ENCODE data around the gene IFNB1.

The IFNB1 gene

DNA sequence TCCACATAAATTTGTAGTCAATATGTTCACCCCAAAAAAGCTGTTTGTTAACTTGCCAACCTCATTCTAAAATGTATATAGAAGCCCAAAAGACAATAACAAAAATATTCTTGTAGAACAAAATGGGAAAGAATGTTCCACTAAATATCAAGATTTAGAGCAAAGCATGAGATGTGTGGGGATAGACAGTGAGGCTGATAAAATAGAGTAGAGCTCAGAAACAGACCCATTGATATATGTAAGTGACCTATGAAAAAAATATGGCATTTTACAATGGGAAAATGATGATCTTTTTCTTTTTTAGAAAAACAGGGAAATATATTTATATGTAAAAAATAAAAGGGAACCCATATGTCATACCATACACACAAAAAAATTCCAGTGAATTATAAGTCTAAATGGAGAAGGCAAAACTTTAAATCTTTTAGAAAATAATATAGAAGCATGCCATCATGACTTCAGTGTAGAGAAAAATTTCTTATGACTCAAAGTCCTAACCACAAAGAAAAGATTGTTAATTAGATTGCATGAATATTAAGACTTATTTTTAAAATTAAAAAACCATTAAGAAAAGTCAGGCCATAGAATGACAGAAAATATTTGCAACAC, 6.6 kb upstream of the IFNB1 start:
- H3K36me3 Mint-ChIP-seq = no peaks in the 10 kb centered on the region
- no peak overlapping the region for H3K27ac Mint-ChIP-seq

DNA sequence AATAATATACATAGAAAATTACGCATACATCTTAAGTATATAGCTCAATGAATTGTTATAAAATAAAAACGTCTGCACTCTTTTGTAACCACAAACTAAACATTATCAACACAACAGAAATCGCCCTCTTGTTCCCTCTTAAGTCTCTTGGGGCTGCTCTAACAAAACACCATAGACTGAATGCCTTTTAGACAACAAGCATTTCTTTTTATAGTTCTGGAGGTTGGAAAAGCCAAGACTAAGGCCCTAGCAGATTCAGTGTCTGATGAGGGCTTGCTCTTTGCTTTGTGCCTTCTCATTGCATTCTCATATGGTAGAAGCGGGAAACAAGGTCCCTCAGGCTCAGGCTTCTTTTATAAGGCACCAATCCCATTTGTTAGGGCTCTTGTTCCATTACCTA, 4.9 kb upstream of the IFNB1 start:
- Mint-ChIP-seq H3K4me1 (no peaks in the 10 kb centered on the region), H3K4me3 (no peak overlapping the region), H3K36me3 (no peaks in the 10 kb centered on the region), H3K27me3 (peaks cover 4% of the 10 kb centered on the region), H3K9me3 (peaks cover 1% of the 10 kb centered on the region), H3K27ac (no peak overlapping the region)
- ATAC-seq (ENCODE audit: low read depth) (no peak), DNase-seq (ENCODE audit: low spot score in 2 of 2) (no peak)

More for the DNA sequence above, 6.6 kb upstream of the IFNB1 start:
- no peaks in the 10 kb centered on the region for H3K4me1 Mint-ChIP-seq
- peaks cover 3% of the 10 kb centered on the region for H3K9me3 Mint-ChIP-seq
- no peak for ATAC-seq (ENCODE audit: low read depth)
- H3K27me3 Mint-ChIP-seq = peaks cover 8% of the 10 kb centered on the region
- H3K4me3 Mint-ChIP-seq = no peak overlapping the region
- no peak for DNase-seq (ENCODE audit: low spot score in 2 of 2)

DNA sequence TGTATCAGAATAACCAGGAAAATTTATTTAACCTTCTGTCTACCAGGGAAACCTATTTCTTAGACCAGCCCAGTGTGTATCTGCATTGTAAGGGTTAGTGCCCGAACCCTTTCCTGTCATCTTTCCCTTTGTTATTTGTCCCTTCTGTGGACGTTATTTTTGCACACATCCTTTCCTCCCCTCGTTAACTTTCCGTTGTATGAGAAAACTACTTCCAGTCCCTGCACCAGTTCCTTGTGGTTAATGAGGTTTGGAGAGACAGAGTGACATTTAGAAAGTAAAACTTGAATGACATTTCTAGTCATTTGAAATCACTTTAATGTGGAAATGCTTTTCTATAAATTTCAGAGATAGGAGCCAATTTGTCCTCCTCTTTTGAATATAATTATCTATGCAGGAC, 4.3 kb upstream of the IFNB1 start:
- ATAC-seq (ENCODE audit: low read depth) = no peak
- H3K27me3 Mint-ChIP-seq = peaks cover 4% of the 10 kb centered on the region
- no peaks in the 10 kb centered on the region for H3K4me1 Mint-ChIP-seq
- no peak overlapping the region for H3K4me3 Mint-ChIP-seq
- no peaks in the 10 kb centered on the region for H3K36me3 Mint-ChIP-seq
- H3K9me3 Mint-ChIP-seq = peaks cover 1% of the 10 kb centered on the region
- no peak for DNase-seq (ENCODE audit: low spot score in 2 of 2)
- no peak overlapping the region for H3K27ac Mint-ChIP-seq

DNA sequence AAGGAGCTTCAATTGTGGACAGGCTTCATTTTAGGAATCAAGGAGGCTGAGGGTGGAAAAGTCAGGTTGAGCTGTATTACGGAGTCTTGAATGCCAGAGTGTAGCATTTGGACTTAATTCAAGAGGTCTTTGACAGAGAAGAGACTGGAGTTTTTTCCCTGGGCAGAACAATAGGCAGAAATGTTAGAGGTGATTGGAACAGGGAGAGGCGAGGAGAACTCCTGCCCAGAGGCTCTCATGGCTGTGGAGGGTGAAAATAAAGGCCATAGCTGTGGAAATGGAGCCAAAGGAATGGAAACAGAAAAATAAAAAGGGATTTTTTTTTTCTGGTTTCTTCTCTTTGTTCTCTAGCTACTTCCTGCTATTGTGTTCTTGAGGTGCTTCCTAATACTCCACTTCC, 3.7 kb upstream of the IFNB1 start:
- no peak for ATAC-seq (ENCODE audit: low read depth)
- H3K27ac Mint-ChIP-seq = no peak overlapping the region

DNA sequence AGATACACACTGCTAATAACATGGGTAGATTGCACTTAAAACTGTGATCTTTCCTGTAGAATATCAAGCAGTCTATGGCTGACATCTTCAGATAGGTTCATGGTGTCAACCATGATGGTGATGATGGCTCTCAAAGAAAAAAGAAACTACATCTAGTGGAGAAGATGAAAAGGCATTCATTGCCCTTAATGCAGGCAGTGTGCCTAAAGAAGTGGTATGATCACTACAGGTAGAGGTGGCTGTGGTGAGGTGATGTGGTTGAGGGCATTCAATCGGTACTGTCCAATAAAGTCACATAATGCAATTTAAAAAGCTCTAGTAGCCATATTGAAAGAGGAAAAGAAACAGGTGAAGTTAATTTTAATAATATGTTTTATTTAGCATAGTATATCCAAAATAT, 3.1 kb upstream of the IFNB1 start:
- Mint-ChIP-seq H3K27me3 (peaks cover 5% of the 10 kb centered on the region), H3K27ac (no peak overlapping the region), H3K4me3 (no peak overlapping the region), H3K36me3 (no peaks in the 10 kb centered on the region), H3K9me3 (no peaks in the 10 kb centered on the region), H3K4me1 (no peaks in the 10 kb centered on the region)
- ATAC-seq (ENCODE audit: low read depth) (no peak), DNase-seq (ENCODE audit: low spot score in 2 of 2) (no peak)

More for the DNA sequence above, 3.7 kb upstream of the IFNB1 start:
- DNase-seq (ENCODE audit: low spot score in 2 of 2) = no peak
- no peaks in the 10 kb centered on the region for H3K36me3 Mint-ChIP-seq
- H3K27me3 Mint-ChIP-seq = peaks cover 4% of the 10 kb centered on the region
- H3K4me3 Mint-ChIP-seq = no peak overlapping the region
- H3K4me1 Mint-ChIP-seq = no peaks in the 10 kb centered on the region
- H3K9me3 Mint-ChIP-seq = peaks cover 1% of the 10 kb centered on the region

DNA sequence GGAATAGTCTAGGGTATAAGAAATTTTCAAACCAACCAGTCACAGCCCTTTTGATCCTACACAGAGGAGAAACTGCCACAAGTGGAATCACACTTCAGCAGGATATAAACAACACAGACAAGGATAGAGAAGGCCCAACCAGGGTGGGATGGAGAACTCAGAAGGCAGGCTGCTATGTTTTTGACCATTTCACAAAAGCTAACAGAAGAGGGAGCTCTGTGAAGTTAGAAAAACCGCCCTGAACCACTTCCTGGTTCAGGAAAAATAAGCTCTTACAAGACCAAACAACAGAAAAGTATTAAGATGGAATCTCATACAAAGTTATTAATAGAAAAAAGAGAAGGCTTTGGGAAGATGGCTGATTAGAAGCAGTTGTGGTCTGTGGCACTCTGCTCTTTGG, 960 bp upstream of the IFNB1 start:
- no peak overlapping the region for H3K4me3 Mint-ChIP-seq
- peaks cover 7% of the 10 kb centered on the region for H3K27me3 Mint-ChIP-seq
- no peaks in the 10 kb centered on the region for H3K36me3 Mint-ChIP-seq
- ATAC-seq (ENCODE audit: low read depth) (no peak), DNase-seq (ENCODE audit: low spot score in 2 of 2) (no peak)
- no peaks in the 10 kb centered on the region for H3K4me1 Mint-ChIP-seq
- no peaks in the 10 kb centered on the region for H3K9me3 Mint-ChIP-seq
- no peak overlapping the region for H3K27ac Mint-ChIP-seq

DNA sequence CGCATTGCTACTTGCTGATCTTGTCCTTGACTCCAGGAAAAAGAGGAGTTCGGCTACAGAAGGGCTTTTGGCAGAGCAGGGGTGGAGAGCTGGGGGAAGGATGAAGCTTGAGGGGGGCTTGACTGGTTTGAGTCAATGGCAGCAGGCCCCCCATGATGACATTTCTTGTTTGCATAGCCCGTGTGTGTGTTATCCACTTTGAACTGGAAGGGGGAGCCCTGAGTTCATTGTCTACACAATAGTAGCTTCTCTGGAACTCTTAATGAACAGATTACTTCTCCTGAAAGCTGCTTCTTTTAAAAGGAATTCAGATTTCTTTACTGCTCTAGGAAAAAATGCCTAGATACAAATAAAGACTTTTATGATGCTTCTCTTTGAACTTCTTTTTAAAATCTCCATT, 2.3 kb downstream of the IFNB1 start:
- H3K36me3 Mint-ChIP-seq = no peaks in the 10 kb centered on the region
- peaks cover 3% of the 10 kb centered on the region for H3K27me3 Mint-ChIP-seq
- ATAC-seq (ENCODE audit: low read depth) (no peak), DNase-seq (ENCODE audit: low spot score in 2 of 2) (no peak)
- no peak overlapping the region for H3K4me3 Mint-ChIP-seq
- no peak overlapping the region for H3K27ac Mint-ChIP-seq
- H3K9me3 Mint-ChIP-seq = peaks cover 1% of the 10 kb centered on the region
- H3K4me1 Mint-ChIP-seq = no peaks in the 10 kb centered on the region

DNA sequence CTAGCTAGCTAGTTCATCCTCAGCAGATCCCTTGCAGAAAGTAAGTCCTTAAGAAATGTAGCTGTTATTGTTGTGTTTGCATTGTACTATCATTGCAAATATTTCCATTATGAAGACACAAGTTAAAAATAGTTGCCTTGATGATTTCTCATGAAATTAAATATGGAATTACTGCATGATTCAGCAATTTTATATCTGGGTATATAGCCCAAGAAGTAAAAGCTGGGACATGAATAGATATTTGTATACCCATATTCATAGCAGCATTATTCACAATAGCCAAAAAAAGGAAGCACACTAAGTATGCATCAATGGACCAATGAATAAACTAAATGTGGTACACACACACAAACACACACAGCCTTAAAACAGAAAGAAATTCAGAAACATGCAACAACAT, 6.8 kb downstream of the IFNB1 start:
- Mint-ChIP-seq H3K27ac (no peak overlapping the region), H3K4me3 (no peak overlapping the region), H3K9me3 (peaks cover 1% of the 10 kb centered on the region), H3K4me1 (no peaks in the 10 kb centered on the region), H3K36me3 (no peaks in the 10 kb centered on the region), H3K27me3 (peaks cover 4% of the 10 kb centered on the region)
- ATAC-seq (ENCODE audit: low read depth) (no peak), DNase-seq (ENCODE audit: low spot score in 2 of 2) (no peak)

DNA sequence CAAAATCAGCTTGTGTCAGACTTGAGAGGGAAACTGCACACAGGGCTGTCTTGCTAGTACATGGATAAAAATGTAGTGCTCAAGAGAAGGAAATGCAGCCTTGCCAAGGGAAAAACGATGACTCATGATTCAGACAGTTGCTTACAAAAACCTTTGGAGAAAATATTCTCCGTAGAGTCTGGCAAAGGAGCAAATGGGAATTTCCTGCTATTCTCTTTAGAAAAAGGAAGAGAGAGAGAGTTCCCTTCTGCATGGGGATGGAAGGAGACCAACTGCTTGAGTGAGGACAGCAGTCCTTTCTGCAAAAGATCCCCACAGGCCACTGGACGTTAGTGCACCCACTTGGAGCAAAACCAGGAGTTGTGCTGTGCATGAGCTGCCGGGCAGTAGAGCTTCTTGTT, 7.6 kb downstream of the IFNB1 start:
- no peak overlapping the region for H3K27ac Mint-ChIP-seq
- no peaks in the 10 kb centered on the region for H3K4me1 Mint-ChIP-seq
- ATAC-seq (ENCODE audit: low read depth) (no peak), DNase-seq (ENCODE audit: low spot score in 2 of 2) (no peak)
- H3K36me3 Mint-ChIP-seq = no peaks in the 10 kb centered on the region
- H3K9me3 Mint-ChIP-seq = peaks cover 1% of the 10 kb centered on the region
- no peak overlapping the region for H3K4me3 Mint-ChIP-seq
- H3K27me3 Mint-ChIP-seq = peaks cover 3% of the 10 kb centered on the region

DNA sequence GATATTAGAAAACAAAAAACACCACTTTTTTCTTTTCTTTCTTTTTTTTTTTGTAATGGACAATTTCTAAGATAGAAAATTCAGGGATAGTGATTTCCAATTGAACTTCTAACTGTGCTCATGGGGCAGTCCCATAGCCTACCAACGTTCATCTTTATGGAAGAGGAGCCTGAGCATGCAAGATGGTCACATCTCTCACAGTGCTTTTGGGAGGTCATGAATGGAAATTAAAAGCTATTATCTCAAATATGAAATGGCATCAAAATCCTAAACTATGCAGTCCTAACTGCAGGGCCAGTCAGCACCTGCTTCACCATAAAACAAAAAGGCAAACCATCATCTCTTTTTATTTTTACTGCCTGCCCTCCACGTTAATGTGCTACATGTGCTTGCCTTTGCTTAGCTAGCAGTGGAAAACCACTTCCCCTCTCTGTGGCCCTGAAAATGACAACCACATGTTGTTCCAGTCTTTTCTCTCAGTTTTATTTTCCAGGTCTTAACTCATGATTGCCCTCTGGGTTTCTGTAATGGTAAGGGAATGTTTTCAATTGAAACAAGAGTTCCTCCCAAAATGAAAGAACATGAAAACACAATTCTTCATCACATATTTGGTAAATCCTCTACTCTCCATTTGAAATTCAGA, 16.7 kb downstream of the IFNB1 start:
- DNase-seq (ENCODE audit: low spot score in 2 of 2) (no peak), ATAC-seq (ENCODE audit: low read depth) (no peak)
- no peak overlapping the region for H3K4me3 Mint-ChIP-seq
- no peaks in the 10 kb centered on the region for H3K36me3 Mint-ChIP-seq
- H3K27ac Mint-ChIP-seq = no peak overlapping the region
- peaks cover 3% of the 10 kb centered on the region for H3K27me3 Mint-ChIP-seq
- H3K9me3 Mint-ChIP-seq = no peaks in the 10 kb centered on the region
- no peaks in the 10 kb centered on the region for H3K4me1 Mint-ChIP-seq

DNA sequence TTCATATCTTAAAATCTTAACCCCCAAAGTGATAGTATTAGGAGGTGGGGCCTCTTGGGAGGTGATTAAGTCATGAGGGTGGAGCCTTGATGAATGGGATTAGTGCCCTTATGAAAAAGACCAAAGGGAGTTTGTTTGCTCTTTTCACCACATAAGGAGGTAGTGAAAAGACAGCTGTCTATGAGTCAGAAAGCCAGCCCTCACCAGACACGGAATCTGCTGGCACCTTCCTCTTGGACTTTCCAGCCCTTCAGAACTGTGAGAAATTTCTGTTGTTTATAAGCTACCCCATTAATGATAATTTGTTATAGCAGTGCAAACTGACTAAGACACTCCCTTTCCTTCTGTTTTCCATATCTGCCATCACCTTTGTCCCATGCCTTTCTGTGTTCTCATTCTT, 20.8 kb downstream of the IFNB1 start:
- DNase-seq (ENCODE audit: low spot score in 2 of 2) = no peak
- no peak overlapping the region for H3K27ac Mint-ChIP-seq

DNA sequence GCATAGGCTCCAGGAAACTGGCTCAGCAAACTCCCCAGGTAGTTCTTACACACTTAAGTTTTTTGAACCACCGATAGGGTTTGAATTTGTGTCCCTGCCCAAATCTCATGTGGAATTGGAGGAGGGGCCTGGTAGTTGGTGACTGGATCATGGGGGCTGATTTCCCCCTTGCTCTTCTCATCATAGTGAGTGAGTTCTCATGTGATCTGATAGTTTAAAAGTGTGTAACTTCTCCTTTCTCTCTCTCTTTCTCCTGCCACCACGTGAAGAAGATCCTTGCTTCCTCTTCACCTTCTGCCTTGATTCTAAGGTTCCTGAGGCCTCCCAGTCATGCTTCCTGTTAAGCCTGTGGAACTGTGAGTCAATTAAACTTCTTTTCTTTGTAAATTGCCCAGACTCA, 23.9 kb downstream of the IFNB1 start:
- no peak for ATAC-seq (ENCODE audit: low read depth)
- Mint-ChIP-seq H3K9me3 (peaks cover 2% of the 10 kb centered on the region), H3K4me1 (peaks cover 3% of the 10 kb centered on the region), H3K4me3 (no peak overlapping the region), H3K27ac (no peak overlapping the region), H3K36me3 (no peaks in the 10 kb centered on the region), H3K27me3 (peaks cover 4% of the 10 kb centered on the region)
- no peak for DNase-seq (ENCODE audit: low spot score in 2 of 2)

More for the DNA sequence above, 20.8 kb downstream of the IFNB1 start:
- no peak for ATAC-seq (ENCODE audit: low read depth)
- H3K9me3 Mint-ChIP-seq = no peaks in the 10 kb centered on the region
- peaks cover 3% of the 10 kb centered on the region for H3K4me1 Mint-ChIP-seq
- no peak overlapping the region for H3K4me3 Mint-ChIP-seq
- H3K36me3 Mint-ChIP-seq = no peaks in the 10 kb centered on the region
- peaks cover 3% of the 10 kb centered on the region for H3K27me3 Mint-ChIP-seq

DNA sequence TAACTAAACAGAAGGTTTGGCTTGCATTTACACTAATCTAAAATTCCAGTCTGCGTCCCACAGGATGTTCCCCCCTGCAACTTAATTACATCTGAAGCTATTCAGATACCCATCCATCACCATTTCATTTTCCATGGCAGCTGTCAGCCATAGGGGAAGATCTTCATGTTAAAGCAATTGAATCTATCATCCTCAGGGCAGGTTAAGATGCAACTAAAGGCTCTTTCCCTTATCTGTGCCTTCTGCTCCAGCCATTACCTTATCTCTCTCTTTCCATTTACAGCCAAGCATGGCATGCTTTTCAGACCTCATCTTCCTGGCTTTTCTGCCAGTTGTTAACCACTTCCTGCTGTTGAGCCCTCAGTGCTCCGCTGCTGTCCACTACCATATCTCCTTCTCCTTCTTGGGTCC, 30.5 kb downstream of the IFNB1 start:
- Mint-ChIP-seq H3K4me1 (peaks cover 2% of the 10 kb centered on the region), H3K27me3 (peaks cover 4% of the 10 kb centered on the region), H3K27ac (no peak overlapping the region), H3K9me3 (peaks cover 4% of the 10 kb centered on the region), H3K36me3 (no peaks in the 10 kb centered on the region), H3K4me3 (no peak overlapping the region)
- DNase-seq (ENCODE audit: low spot score in 2 of 2) = no peak
- ATAC-seq (ENCODE audit: low read depth) = no peak

DNA sequence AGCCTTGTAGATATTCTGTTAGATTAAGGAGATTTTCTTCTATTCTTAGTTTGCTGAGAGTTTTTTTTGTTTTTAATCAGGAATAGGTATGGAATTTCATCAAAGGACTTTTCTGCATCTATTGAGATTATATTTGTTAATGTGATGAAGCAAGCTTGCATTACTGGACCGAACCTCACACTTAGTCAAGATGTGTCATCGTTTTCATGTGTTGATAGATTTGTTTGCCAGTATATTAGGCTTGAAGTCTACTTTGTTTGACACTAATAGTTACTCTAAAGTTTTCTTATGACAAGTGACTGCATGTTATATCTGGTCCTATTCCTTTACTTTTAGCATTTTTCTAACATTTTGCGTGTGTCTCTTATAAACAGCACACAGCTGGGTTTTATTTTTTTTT, 33.9 kb downstream of the IFNB1 start:
- H3K27me3 Mint-ChIP-seq = peaks cover 2% of the 10 kb centered on the region
- H3K27ac Mint-ChIP-seq = no peak overlapping the region
- DNase-seq (ENCODE audit: low spot score in 2 of 2) = no peak
- H3K36me3 Mint-ChIP-seq = no peaks in the 10 kb centered on the region
- H3K4me1 Mint-ChIP-seq = peaks cover 2% of the 10 kb centered on the region
- H3K9me3 Mint-ChIP-seq = peaks cover 2% of the 10 kb centered on the region
- H3K4me3 Mint-ChIP-seq = no peak overlapping the region
- ATAC-seq (ENCODE audit: low read depth) = no peak

DNA sequence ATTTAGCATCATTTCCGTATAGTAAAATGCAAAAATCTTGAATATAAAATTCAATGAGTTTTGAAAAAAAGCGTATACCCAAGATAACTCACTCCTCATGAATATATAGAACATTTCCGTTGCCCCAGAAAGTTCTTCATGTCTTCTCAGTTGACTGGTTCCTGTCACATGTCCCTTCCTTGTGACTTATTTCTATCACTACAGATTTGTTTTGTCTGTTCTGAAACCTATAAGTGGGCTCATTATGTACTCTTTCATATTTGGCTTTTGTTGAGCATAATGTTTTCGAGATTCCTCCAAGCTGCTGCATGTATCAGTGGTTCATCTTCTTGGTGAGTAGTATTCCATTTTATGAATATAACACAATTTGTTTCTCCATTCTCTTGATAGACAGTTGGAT, 35.3 kb downstream of the IFNB1 start:
- Mint-ChIP-seq H3K36me3 (no peaks in the 10 kb centered on the region), H3K27me3 (peaks cover 1% of the 10 kb centered on the region), H3K9me3 (peaks cover 2% of the 10 kb centered on the region), H3K27ac (no peak overlapping the region), H3K4me3 (no peak overlapping the region), H3K4me1 (peaks cover 2% of the 10 kb centered on the region)
- ATAC-seq (ENCODE audit: low read depth) (no peak), DNase-seq (ENCODE audit: low spot score in 2 of 2) (no peak)

Measured in memory B cell (primary cell).